Measurements from ENCODE around the gene ASB6.
"Not testable (repeated sequence)": the region's sequence is repeated elsewhere in the genome, so short reads cannot be mapped to it uniquely, and the experiment has no call there.

The ASB6 gene

GRCh38 chr9:129604766-129605163 lies 37.2 kb downstream of the ASB6 start:
- no peak for DNase-seq

- DNase-seq: no peak
Observed at GRCh38 chr9:129604056-129604765, 37.7 kb downstream of the ASB6 start.

- no peak for DNase-seq
Observed at GRCh38 chr9:129602598-129603415, 39.1 kb downstream of the ASB6 start.

GRCh38 chr9:129601082-129601674 lies 40.8 kb downstream of the ASB6 start:
- no peak for DNase-seq

- no peak for DNase-seq
Observed at GRCh38 chr9:129598089-129598596, 43.8 kb downstream of the ASB6 start.

- DNase-seq: peak; percentile 33 to 44
Observed at GRCh38 chr9:129597355-129598088, 44.4 kb downstream of the ASB6 start.

GRCh38 chr9:129596541-129597331 lies 45.2 kb downstream of the ASB6 start:
- DNase-seq: no peak

GRCh38 chr9:129595903-129596540 lies 45.9 kb downstream of the ASB6 start:
- DNase-seq: no peak

GRCh38 chr9:129595311-129595741 lies 46.6 kb downstream of the ASB6 start:
- DNase-seq: no peak

GRCh38 chr9:129594632-129595031 lies 47.3 kb downstream of the ASB6 start:
- no peak for DNase-seq

- DNase-seq: not testable (repeated sequence)
Observed at GRCh38 chr9:129592790-129593189, 49.2 kb downstream of the ASB6 start.

GRCh38 chr9:129591916-129592315 lies 50.0 kb downstream of the ASB6 start:
- DNase-seq: no peak

- DNase-seq: no peak
Observed at GRCh38 chr9:129590466-129590865, 51.5 kb downstream of the ASB6 start.

GRCh38 chr9:129587487-129588262 lies 54.3 kb downstream of the ASB6 start:
- DNase-seq: no peak

- no peak for DNase-seq
Observed at GRCh38 chr9:129586685-129587084, 55.3 kb downstream of the ASB6 start.

GRCh38 chr9:129586245-129586644 lies 55.7 kb downstream of the ASB6 start:
- no peak for DNase-seq

GRCh38 chr9:129585352-129585751 lies 56.6 kb downstream of the ASB6 start:
- DNase-seq: no peak
